Endothelial cell of umbilical vein (primary cell): ENCODE data around the gene DOCK1. TPM values are rescaled to one million over a fixed set of nuclear protein-coding genes. Genes with fewer than 3 reads are reported as not detected.

Experiments
- BruUV-seq: library from RNA; stranded (reverse); fragments of 400-500 nt; replicated peaks from 2 replicates; lab custom pipeline; 2021; lab: Mats Ljungman, UMichigan
- CTCF ChIA-PET: fragments of 300-600, 350-600 bp; sonication (Branson Sonifier 250); formaldehyde crosslinking; loops from one replicate; lab custom pipeline; 2021; ENCODE audit warnings: antibody characterized with exemption, inconsistent platforms; lab: Charles Lee
- POLR2A ChIA-PET: fragments of 300-600, 350-600 bp; sonication (Branson Sonifier 250); formaldehyde crosslinking; loops from one replicate; lab custom pipeline; 2021; ENCODE audit warnings: antibody characterized with exemption, inconsistent platforms; lab: Charles Lee
- DNase-seq: peaks from one replicate; pipeline ENCODE4 v3.0.0-alpha.2; 2011; ENCODE audit warnings: low read depth, low spot score
- FAIRE-seq: peaks from 2 replicates; lab custom pipeline; 2011; peaks lifted over from hg19 to GRCh38; lab: Jason Lieb, UNC
- H2AFZ ChIP-seq: 2 replicates; pipeline ENCODE4 v1.6.0; 2012; ENCODE audit warnings: low read depth, low read length, control low read depth, inconsistent platforms
- H3K27ac ChIP-seq: 2 replicates; pipeline ENCODE4 v1.5.1; 2011; ENCODE audit warnings: low read depth, mild to moderate bottlenecking, control low read depth, low read length, moderate library complexity; ENCODE audit not compliant: insufficient read depth
- H3K27me3 ChIP-seq, 2 experiments: 2 replicates each; pipeline versions ENCODE4 v1.6.0 to v1.6.1; 2011; ENCODE audit warnings: low read length in 2 of 2, mixed read lengths in 1 of 2; ENCODE audit not compliant: control insufficient read depth in 2 of 2, insufficient read depth in 2 of 2
- H3K36me3 ChIP-seq, 2 experiments: 2 replicates in 1 of 2; 3 replicates in 1 of 2; pipeline ENCODE4 v1.5.1; 2011; ENCODE audit warnings: low read length in 2 of 2, mild to moderate bottlenecking in 1 of 2, moderate library complexity in 1 of 2; ENCODE audit not compliant: control insufficient read depth in 2 of 2, insufficient read depth in 2 of 2; ENCODE audit errors: extremely low read depth in 1 of 2
- H3K4me1 ChIP-seq: 3 replicates; pipeline ENCODE4 v1.5.1; 2011; ENCODE audit warnings: mild to moderate bottlenecking, low read length; ENCODE audit not compliant: control insufficient read depth, insufficient read depth; ENCODE audit errors: extremely low read depth
- H3K4me2 ChIP-seq: 2 replicates; pipeline ENCODE4 v1.6.1; 2011; ENCODE audit warnings: low read length, control low read depth, mixed read lengths; ENCODE audit not compliant: insufficient read depth
- H3K4me3 ChIP-seq, 3 experiments: fragments of 200-600 bp in 1 of 3; sonication (generic), shearing (Covaris generic) in 1 of 3; replicated peaks in 1 of 3; 2 replicates each; pipeline ENCODE4 v1.5.1; 2011 to 2016; ENCODE audit warnings: control low read depth in 3 of 3, low read length in 3 of 3, mild to moderate bottlenecking in 2 of 3, inconsistent platforms in 1 of 3, low read depth in 1 of 3, moderate library complexity in 1 of 3; ENCODE audit not compliant: insufficient read depth in 1 of 3
- H3K79me2 ChIP-seq: 2 replicates; pipeline ENCODE4 v1.6.0; 2012; ENCODE audit warnings: low read length, inconsistent platforms; ENCODE audit not compliant: control insufficient read depth, insufficient read depth
- H3K9ac ChIP-seq: replicated peaks from 2 replicates; pipeline ENCODE3; 2011; ENCODE audit warnings: low read length, control low read depth; ENCODE audit not compliant: insufficient read depth; ENCODE audit errors: extremely low read depth
- H3K9me1 ChIP-seq: replicated peaks from 3 replicates; pipeline ENCODE4 v1.6.0; 2011; ENCODE audit warnings: mild to moderate bottlenecking, low read length; ENCODE audit not compliant: control insufficient read depth, insufficient read depth; ENCODE audit errors: extremely low read depth
- H3K9me3 ChIP-seq: replicated peaks from 2 replicates; pipeline ENCODE4 v1.5.1; 2012; ENCODE audit warnings: low read length, inconsistent platforms; ENCODE audit not compliant: control insufficient read depth, insufficient read depth
- H4K20me1 ChIP-seq: replicated peaks from 2 replicates; pipeline ENCODE3; 2011; ENCODE audit warnings: mild to moderate bottlenecking, low read length; ENCODE audit not compliant: control insufficient read depth, insufficient read depth; ENCODE audit errors: extremely low read depth
- EZH2 ChIP-seq: IDR thresholded peaks from 2 replicates; pipeline ENCODE4 v1.6.1; 2012; ENCODE audit warnings: borderline replicate concordance, low read depth, mild to moderate bottlenecking, moderate library complexity, low read length, inconsistent platforms; ENCODE audit not compliant: severe bottlenecking
- FOS ChIP-seq: IDR thresholded peaks from 2 replicates; pipeline ENCODE4 v1.6.1; 2011; ENCODE audit warnings: mild to moderate bottlenecking, low read length, moderate library complexity, borderline replicate concordance; ENCODE audit not compliant: insufficient read depth
- GATA2 ChIP-seq: IDR thresholded peaks from 2 replicates; pipeline ENCODE4 v1.7.0; 2011; ENCODE audit warnings: low read depth, mild to moderate bottlenecking, moderate library complexity, mixed read lengths, low read length; ENCODE audit not compliant: insufficient read length, insufficient read depth
- JUN ChIP-seq: IDR thresholded peaks from 2 replicates; pipeline ENCODE4 v1.6.1; 2011; ENCODE audit warnings: borderline replicate concordance, low read depth; ENCODE audit not compliant: insufficient read length, insufficient read depth
- MYC ChIP-seq: IDR thresholded peaks from one replicate; pipeline ENCODE4 v1.6.1; 2011; ENCODE audit warnings: mild to moderate bottlenecking, low read depth, low read length
- dilution Hi-C: fragments of 300-500 bp; cut with MboI; formaldehyde crosslinking; loops from one replicate; pipeline ENCODE4 v1.15.0; 2019; ENCODE audit warnings: low sequenced_read_pairs; ENCODE audit not compliant: extremely low pct_ligation_motif_present
- intact Hi-C: fragments of 100-400 bp; cut with micrococcal nuclease; formaldehyde crosslinking; loops from one replicate; pipeline ENCODE4 v1.10.0; 2022
- polyA plus RNA-seq, 4 experiments: library from polyadenylated mRNA; depleted of rRNA in 3 of 4; stranded (reverse) in 3 of 4; unstranded in 1 of 4; fragments of >200 nt; gene quantifications; 2 replicates each; pipeline versions ENCODE4 v1.2.1 to v1.2.3, GENCODE V29; 2011 to 2012; ENCODE audit warnings: missing spikeins in 1 of 4
- total RNA-seq: library from RNA; stranded (reverse); gene quantifications from 2 replicates; pipeline ENCODE4 v1.2.3, GENCODE V29; 2021
- TF ChIP-seq, protein P1 (sequence below), 2 donors: IDR thresholded peaks; 1 replicate in 1 of 2; 2 replicates in 1 of 2; pipeline ENCODE4 v1.5.1; 2011; ENCODE audit warnings: low read length in 2 of 2, mild to moderate bottlenecking in 2 of 2, moderate library complexity in 2 of 2, control low read depth in 1 of 2, inconsistent platforms in 1 of 2, low read depth in 1 of 2; ENCODE audit not compliant: insufficient read depth in 1 of 2; ENCODE audit errors: extremely low read depth in 1 of 2

The DOCK1 gene
- total and polyA plus RNA-seq, 2 donors (not counting 3 experiments of a cell fraction or from before 2014, with no cell fraction given) = 22.5 to 83.1 TPM

- no peaks in the 10 kb centered on the region for H4K20me1 ChIP-seq
- no peak overlapping the region for H3K27ac ChIP-seq
- no peaks in the 10 kb centered on the region for H3K9me1 ChIP-seq
- FAIRE-seq = no peak
- H3K27me3 ChIP-seq = no peaks in the 10 kb centered on the region
- dilution Hi-C loops = no loop called here
- DNase-seq = peak; percentile 38
- intact Hi-C loops = no loop called here
- H3K79me2 ChIP-seq = no peaks in the 10 kb centered on the region
- no peaks in the 10 kb centered on the region for H3K9me3 ChIP-seq
- peaks cover 0 to 4% of the 10 kb centered on the region in 2 experiments for H3K36me3 ChIP-seq
- POLR2A ChIA-PET = no interaction called here
- CTCF ChIA-PET = interaction anchor here (1.0 to 1.5 kb wide), 4 partner anchors 14 to 33 kb away, joined by 3 to 4 read pairs (median 3); no protein-coding TSS in a partner anchor
- BruUV-seq = no TSS peak
- H3K9ac ChIP-seq = no peak overlapping the region
- no peaks in the 10 kb centered on the region for H3K4me1 ChIP-seq
- H2AFZ ChIP-seq = no peak overlapping the region
- TF ChIP-seq MYC = no peak
- TF ChIP-seq JUN = no peak
- no peak for TF ChIP-seq FOS
- no peak for TF ChIP-seq GATA2
- no peak for TF ChIP-seq EZH2
- TF ChIP-seq, protein P1, sequence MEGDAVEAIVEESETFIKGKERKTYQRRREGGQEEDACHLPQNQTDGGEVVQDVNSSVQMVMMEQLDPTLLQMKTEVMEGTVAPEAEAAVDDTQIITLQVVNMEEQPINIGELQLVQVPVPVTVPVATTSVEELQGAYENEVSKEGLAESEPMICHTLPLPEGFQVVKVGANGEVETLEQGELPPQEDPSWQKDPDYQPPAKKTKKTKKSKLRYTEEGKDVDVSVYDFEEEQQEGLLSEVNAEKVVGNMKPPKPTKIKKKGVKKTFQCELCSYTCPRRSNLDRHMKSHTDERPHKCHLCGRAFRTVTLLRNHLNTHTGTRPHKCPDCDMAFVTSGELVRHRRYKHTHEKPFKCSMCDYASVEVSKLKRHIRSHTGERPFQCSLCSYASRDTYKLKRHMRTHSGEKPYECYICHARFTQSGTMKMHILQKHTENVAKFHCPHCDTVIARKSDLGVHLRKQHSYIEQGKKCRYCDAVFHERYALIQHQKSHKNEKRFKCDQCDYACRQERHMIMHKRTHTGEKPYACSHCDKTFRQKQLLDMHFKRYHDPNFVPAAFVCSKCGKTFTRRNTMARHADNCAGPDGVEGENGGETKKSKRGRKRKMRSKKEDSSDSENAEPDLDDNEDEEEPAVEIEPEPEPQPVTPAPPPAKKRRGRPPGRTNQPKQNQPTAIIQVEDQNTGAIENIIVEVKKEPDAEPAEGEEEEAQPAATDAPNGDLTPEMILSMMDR (IDR thresholded peaks at IDR 0.05; ENCODE audit: extremely low read depth in 1 of 2, insufficient read depth in 1 of 2, low read depth in 1 of 2, low read length in 2 of 2) = no peak
- H3K4me2 ChIP-seq = no peak overlapping the region
- H3K4me3 ChIP-seq = no peak overlapping the region
Measured at GRCh38 chr10:127276794-127277462, 371.7 kb downstream of the DOCK1 start.
